Stimulated activated CD8-positive, alpha-beta memory T cell treated with anti-CD3 and anti-CD28 coated beads, Interleukin-15, amount 100 ng/mL, for 24 hours (primary cell): ENCODE data around the gene PTX4.

Source experiments
- DNase-seq: peaks from one replicate; pipeline ENCODE4 v3.0.0-alpha.2; 2020; ENCODE audit warnings: low read depth

Gene PTX4

DNA sequence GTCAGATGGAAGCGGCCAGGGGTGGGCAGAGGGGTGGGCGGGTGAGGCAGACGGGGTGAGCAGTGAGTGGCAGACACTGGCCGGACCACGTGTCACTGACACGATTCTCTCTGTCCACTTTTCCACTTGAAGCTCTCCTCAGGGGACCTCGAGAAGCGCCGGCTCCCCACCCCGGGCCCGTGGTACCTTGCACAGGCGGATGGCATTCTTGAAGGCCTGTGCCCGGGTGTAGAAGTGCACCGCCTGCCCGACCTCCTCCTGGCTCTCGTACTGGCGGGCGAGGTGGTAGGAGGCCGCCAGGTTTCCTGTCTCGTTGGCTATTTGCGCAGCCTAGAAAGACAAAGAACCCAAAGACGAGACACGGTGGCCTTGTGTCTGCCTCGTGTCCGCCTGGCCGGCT is 35.6 kb upstream of the PTX4 start:
- DNase-seq, result no peak

GRCh38 chr16:1523581-1524245 is 35.0 kb upstream of the PTX4 start:
- no peak for DNase-seq

DNA sequence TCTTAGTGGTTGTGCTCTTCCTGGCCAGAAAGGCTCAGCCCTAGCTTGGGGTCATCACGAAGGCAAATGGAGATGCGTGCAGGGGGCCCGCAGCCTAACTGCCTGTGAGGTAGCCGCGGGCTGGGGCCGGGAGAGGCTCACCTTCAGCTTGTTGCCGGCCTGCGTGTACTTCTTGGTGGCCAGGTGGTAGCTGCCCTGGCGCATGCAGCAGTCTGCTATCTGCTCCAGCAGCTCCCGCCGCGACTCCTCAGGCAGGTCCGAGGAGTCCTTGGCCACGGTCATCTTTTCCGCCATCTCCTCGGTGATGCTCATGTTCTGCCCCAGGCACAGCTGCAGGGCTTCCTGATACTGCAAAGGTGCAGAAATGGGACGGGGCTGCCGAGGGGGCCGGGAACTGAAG is 31.7 kb upstream of the PTX4 start:
- no peak for DNase-seq

- DNase-seq, result no peak
Observed at GRCh38 chr16:1519831-1520230, 31.1 kb upstream of the PTX4 start.

GRCh38 chr16:1518626-1519135 is 29.9 kb upstream of the PTX4 start:
- no peak for DNase-seq

DNA sequence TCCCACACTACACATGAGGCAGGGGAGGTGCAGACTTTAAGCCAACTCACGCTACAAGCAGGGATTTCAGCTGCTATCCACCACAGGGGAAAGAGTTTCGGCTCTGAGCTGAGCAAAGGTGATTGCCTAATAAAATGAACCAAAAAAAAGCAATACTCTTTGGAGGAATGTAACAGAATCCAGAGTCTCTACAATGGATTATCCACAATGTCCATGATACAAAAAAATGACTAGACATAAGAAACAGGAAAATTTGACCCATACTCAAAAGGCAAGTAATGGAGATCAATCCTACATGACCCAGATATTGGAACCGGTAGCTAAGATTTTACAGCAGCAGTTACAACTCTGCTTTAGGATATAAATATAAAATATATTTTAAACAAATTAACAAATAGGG is 25.8 kb upstream of the PTX4 start:
- no peak for DNase-seq

DNA sequence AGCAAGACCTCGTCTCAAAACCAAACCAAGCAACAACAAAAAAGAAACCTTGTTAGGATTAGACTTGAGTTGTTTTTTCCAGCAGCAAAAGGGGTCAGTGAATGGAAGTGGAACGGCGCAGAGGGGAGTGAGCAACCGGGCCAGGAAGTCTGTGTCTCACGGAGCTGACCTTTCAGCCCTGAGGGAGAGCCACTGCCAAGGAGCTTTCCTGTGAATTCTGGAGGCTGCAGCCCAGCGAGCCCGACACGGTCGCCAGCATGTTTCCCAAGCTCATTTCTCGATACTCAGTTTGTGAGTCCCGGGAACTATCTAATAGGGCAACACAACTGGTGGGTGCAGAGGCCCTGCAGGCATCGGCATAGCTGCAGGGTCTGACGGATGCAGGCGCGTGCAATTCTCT is 24.0 kb upstream of the PTX4 start:
- DNase-seq, result no peak

GRCh38 chr16:1511662-1512569 is 23.2 kb upstream of the PTX4 start:
- no peak for DNase-seq

DNA sequence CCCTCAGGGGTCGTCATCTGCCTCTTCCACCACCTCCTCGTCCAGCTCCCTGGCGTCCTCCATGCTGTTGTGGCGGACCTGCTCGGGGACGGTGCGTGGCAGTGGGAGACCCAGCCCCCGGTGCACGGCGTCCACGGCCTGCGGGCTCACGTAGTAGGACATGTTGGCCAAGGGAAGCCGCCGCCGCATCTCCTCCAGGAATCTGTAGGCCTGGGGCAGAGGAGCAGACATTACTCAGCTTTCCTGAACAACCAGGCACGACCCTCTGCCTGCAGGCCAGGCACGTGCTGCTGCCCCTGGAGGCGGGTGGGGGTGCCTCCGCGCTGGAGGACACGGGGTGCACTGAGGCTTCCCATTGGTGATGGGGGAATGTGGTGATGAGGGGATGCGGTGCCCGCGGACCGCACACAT is 22.2 kb upstream of the PTX4 start:
- DNase-seq, result no peak

DNA sequence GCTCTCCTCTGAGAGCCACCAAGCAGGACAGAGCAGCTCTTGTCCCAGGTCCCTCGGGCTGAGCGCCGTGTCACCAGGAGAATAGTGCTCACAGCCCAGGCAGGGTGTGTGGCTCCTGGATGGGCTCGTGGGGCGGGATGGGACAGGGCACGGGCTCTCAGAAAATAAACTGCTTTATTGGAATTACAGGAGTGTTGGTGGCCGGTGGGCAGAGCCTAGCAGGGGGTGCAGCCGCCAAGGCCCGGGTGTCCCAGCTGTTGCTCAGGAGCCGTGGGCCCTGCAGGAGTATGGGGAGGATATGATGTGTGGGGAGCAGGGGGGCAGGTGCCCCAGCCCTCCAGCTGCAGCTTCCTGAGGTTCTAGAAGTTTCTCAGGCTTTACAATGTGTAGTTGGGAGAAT is 21.5 kb upstream of the PTX4 start:
- DNase-seq, result no peak

DNA sequence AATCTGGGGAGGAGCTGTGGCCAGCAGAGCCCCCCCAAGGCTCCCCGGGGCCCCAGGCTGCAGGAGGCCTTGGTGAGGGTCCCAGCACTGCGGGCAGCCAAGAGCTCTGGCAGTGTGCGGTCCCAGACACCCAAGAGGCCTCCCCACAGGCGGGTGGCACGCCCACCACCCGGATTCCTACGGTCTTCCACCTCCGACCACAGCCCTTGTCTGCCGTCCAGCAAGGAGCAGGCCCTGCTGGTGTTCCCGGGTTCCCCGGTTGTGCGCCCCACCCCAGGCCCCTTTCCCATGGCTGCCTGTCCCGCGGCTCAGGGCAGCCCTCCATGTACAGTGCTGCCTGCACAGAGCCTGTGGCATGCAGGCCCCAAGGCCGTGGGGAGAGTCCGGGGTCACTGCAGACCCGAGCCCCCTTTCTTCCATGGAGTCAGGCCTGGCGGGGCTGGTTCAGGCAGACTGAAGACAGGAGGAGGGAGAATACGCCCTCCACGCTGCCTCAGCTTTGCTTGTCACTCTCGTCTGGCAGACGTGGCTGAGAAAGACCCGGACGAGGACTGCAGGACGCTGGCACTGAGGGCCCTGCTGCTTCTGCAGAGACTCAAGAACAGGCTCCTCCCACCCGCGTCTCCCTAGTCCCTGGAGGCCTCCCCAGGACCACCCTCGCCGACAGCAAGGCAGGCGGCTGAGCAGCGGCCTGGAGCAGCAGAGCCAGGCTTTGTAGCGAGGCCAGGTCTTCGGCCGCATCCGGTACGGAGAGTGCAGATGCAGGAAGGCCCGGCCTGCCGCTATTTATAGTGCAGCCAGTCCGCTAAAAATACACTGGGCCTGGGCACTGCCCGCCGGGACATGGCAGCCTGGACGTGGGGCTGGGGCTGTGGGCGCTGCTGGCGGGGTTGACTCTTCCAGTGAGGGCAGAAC is 20.8 kb upstream of the PTX4 start:
- DNase-seq, result no peak

DNA sequence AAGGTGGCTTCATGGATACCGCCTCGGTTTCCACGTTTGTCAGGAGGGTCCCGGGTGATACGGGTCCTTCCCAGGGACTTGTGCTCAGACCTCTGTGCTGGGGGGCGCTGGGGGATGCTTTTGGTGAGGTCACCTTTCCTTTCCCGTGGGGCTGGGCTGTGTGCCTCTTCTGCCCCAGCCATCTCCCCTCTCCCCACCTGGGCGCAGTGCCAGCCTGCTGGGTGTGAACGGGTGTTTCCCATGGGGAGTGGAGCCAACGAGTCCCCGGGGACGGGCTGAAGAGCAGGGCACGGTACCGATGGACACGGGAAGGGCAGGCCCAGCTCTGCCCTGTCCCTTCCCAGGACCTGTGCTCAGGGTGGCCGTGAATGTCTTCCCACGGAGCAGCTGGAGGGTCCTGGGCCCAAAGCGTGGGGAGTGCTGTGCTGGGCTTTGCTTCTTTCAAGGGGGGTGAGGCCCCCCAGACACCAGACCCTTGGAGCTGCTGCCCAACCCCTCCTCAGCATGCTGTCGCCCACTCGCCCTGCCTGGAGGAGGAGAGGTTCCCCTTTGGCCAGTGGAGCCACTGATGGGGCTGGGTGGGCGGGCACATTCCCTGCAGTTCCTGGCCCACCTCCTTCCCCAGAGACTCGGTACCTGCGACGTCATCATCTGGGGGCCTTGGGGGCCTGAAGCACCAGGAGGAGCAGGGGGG is 19.9 kb upstream of the PTX4 start:
- no peak for DNase-seq

- no peak for DNase-seq
Observed at GRCh38 chr16:1506494-1507213, 17.9 kb upstream of the PTX4 start.

- DNase-seq, result no peak
Observed at GRCh38 chr16:1505912-1506311, 17.2 kb upstream of the PTX4 start.

GRCh38 chr16:1505073-1505844 is 16.5 kb upstream of the PTX4 start:
- no peak for DNase-seq

- DNase-seq, result no peak
Observed at GRCh38 chr16:1503110-1503955, 14.6 kb upstream of the PTX4 start.

GRCh38 chr16:1502092-1503004 is 13.6 kb upstream of the PTX4 start:
- no peak for DNase-seq

DNA sequence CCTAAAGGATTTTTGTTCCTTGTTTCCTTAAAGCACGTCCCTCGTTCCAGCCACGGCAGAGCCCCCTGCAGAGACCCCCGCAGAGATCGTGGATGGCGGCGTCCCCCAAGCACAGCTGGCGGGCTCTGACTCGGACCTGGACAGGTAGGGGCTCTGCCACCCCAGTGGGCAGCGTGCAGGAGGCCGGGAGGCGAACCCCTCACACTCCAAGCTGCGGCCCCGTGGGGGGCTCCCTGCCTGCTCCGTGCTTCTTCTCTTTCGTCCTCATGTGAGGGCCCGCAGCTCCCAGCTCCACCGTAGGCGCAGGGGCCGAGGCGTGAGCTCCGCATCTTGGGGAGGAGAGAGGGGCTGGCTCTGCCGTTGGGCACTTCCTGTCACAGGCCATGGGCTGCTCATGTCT is 12.9 kb upstream of the PTX4 start:
- DNase-seq, result no peak
